NCI-H2081 (cell line): ENCODE data around the gene HIPK4.

Source experiments
- DNase-seq, 2 experiments: peaks; one replicate each; lab custom pipeline; 2025; lab: John Stamatoyannopoulos, UW

The HIPK4 gene

GRCh38 chr19:40365613-40366401 is 24.2 kb downstream of the HIPK4 start:
- DNase-seq: no peak

DNA sequence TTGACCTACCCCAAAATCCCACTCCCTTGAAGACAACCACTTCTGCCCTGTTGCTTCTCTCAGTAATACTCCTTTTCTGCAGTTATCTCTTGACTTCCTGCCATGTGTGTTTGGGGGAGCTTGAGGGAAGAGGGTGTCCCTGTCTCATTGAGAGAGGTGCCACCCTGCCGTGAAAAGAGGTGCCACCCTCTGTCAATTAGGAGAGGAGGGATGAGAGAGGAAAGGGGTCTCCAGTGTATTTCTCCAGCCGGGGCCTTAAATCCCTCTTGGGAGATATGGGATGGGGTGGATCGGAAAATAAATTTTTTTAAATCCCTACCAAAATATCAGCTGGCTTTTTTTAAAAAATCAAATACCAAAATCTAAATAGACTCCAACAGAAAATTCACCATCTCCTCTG is 25.0 kb downstream of the HIPK4 start:
- no peak for DNase-seq

- no peak for DNase-seq
Measured at GRCh38 chr19:40363069-40363468, 26.9 kb downstream of the HIPK4 start.

GRCh38 chr19:40362160-40362559 is 27.8 kb downstream of the HIPK4 start:
- DNase-seq: no peak

DNA sequence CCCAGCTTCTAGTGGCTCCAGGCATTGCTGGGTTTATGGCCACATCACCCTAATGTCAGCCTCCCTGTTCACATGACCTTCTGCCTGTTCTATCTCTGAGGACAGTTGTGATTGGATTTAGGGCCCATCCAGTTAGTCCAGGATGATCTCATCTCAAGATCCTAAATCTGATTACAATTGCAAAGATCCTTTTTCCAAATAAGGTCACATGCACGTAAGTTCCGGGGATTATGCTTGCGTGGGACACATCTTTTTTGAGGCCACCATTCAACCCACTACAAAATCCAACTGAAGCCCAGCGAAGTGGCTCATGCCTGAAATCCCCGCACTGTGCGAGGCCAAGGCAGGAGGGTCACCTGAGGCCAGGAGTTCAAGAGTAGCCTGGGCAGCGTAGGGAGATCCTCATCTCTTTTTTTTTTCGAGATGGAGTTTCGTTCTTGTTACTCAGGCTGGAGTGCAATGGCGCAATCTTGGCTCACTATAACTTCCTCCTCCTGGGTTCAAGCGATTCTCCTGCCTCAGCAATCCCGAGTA is 29.2 kb downstream of the HIPK4 start:
- no peak for DNase-seq

DNA sequence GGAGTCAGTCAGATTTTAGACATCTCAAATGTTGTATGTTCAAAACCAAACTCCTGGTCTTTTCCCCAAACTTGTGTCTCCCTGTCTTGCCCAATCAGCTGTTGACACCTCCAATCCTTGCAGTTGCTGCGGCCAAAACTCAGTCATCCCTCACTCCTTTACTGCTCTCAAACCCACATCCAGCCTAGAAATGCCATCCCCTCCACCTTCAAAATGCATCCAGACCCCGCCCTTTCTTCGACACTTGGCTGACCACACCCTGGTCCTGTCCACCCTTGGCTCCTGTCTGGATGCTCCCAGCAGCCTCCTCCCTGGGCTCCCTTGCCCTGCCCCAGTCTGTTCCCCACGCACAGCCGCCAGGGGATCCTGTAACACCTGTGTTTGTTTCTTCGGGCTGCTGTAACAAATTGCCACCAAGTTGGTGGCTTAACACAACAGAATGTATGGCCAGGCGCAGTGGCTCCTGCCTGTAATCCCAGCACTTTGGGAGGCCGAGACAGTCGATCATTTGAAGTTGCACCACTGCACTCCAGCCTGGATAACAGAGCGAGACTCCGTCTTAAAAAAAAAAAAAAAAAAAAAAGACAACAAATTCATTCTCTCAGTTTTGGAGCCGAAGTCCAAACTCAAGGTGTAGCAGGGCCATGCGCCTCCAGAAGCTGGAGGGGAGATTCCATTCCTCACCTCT is 29.8 kb downstream of the HIPK4 start:
- DNase-seq: no peak

DNA sequence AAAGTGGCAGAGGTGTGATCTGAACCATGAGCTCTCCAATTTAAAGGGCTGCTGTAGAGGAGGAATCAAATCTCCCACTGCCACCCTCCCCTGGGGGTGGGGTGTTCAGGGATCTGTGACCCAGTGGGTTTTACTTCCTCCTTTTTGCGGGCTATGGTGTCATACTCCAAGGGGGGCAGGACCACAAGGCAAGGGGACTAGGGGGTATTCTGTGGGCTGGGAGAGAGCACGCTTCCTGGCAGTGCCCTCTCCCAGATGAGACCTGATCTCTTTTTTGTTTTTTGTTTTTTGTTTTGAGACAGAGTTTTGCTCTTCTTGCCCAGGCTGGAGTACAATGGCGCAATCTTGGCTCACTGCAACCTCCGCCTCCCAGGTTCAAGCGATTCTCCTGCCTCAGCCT is 31.2 kb downstream of the HIPK4 start:
- no peak for DNase-seq

GRCh38 chr19:40357640-40358039 is 32.3 kb downstream of the HIPK4 start:
- no peak for DNase-seq

DNA sequence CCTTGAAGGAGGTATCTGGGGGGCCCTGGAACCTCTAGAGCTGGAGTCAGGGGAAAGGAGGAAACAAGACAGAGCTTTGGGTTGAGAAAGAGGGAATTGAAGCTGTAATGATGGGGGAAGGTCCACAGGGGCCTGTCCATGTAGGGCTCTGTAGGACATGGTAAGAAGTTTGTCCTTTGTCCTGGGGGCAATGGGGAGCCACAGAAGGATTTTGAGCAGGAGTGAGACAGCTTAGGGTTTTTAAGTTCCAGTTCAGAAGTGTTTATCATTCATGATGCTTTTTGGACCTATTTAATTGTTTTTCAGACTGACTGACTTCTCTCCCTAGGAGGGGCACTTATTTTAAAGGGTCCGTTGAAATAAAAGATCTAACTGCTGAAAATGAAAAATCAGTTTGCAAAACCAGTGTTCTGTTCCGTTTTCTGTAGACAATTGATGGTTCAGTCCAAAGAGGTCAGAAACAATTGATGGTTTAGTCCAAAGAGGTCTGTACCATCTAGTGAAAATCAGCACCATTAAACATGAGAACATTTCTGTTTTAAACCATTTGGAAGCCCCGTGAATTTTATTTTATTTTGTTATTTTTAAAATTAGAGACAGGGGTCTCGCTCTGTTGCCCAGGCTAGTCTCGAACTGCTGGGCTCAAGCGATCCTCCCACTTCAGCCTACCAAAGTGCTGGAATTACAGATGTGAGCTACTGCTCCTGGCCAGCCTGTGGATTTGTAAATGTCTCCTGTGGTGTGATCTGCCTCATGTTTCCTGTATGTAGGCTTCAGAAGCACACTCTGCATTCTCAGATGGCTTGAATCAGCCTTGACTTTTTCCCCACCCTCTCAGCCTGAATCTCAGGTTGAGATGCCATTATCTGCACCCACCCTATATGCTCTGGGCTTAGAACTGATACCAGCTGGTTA is 33.0 kb downstream of the HIPK4 start:
- DNase-seq: no peak

DNA sequence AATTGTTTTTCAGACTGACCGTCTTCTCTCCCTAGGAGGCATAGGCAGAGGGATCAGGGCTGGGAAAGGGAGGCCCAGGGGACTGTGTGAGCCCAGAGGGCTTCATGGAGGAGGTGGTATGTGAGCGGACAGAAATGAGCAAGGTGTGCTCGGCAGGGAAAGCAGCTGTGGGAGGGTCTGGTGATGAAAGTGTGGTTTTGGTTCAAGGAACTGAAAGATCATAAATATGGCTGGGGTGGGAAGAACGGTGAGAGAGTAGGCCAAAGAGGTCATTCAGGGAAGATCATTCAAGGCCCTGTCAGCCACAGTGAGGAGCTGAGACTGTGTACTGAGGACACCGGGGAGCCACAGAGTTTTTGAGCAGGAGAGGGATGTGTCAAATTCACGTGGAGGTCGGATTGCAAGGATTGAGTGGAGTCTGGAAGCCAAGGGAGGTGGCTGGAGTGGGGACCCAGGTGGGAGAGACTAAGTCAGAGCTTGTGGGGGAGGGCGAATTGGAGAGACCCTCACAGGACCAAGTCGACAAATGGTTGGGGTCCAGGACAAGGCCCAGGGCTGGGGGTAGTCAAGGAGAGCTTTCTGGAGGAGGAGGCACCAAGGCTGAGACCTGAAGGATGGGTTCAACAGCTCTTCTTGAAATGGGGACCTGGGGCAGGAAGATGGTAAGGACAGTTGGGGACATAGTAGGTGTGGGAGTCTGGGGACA is 33.9 kb downstream of the HIPK4 start:
- no peak for DNase-seq

DNA sequence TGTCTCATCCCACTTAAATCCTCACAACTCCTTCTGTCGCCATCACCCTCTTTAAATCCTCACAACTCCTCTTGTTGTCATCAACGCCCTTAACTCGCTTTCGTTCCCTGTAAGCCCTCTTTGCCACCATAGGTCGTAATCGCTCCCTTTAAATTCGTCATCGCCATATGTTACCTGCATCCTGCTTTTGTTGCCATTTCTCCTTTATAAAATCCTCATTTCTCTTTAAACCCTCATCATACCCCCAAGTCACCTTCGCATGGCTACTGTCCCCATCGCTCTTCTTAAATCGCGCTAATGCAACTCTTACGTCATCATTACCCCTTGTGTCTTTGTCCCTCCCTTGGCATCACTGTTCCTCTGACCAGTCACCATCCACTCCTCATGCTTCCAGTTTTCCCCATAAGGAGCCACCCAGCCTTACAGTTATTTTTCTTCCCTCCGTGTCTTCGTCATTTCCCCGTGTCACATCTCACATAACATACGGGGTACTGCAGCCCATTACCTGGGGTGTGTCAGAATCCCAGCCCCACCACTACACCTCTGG is 40.9 kb downstream of the HIPK4 start:
- DNase-seq: peak; percentile 20 to 55

GRCh38 chr19:40348125-40348913 is 41.7 kb downstream of the HIPK4 start, which contains the start of the genes C19orf47 and PLD3:
Gene C19orf47 (minus strand): TSS chr19:40348397. CDS start chr19:40341857, 6,540 bp downstream.
Gene PLD3 (plus strand): TSS chr19:40348695. CDS start chr19:40366484, 17,789 bp downstream.
- peak; percentile 99 for DNase-seq

GRCh38 chr19:40344422-40344821 is 45.6 kb downstream of the HIPK4 start:
- no peak for DNase-seq

DNA sequence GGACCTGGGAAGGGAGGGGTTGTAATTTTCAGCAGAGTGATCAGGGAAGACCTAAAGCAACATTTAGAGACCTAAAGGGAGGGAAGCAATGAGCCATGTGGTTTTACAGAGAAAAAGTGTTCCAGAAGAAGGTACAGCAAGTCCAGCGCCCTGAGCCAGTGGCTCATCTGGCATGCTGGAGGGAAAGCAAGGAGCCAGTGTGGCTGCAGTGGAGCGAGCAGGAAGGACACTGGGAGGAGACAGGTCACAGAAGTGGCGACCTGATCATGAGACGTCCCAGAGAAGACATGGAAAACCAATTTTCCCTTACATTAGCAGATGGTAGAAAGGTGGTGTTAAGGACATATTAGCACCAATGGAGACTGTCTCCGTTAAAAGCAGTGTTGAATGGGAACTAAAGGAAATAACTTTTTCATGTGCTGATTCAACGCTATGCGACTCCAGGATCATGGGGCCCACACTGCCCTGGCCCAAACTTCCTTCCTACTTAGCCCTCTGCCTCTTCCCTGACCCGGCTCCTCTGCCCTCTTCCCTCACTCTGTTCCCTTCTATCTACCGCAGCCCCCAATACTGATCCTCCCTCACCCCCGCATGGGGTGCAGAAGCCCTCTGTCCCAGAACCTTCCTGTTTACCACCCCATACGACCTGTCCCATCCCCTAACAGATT is 47.2 kb downstream of the HIPK4 start:
- no peak for DNase-seq

GRCh38 chr19:40341601-40342482 is 48.1 kb downstream of the HIPK4 start:
- DNase-seq: no peak

DNA sequence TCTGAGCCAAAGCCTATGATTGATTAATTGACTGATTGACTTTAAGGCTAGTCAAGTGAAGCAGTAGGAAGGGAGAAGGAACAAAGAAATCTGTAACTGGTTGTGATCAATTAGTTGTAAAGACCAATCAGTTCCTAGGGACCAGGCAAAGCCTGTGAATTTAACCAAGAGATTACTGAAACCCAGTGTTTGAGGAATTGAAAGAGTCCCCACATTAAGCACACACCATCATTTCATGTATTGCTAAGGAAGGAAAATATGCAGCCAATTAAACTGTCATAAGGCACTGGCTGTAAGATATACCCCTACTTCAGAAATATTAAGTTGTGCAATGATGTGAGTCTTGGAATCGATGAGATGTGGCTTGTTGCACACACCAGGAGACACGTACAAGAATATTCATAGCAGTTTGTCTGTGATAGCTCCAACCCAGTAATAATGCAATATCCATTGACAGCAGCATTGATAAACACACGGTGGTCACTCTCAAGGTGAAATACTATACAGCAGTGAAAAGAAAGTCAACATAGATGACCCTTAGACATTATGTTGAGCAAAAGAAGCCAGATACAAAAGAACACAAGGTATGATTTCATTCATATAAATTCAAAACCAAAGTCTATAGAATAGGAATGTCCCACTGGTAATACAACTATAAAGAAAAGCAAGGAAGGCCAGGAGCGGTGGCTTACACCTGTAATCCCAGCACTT is 50.8 kb downstream of the HIPK4 start:
- DNase-seq: no peak

- DNase-seq: no peak
Measured at GRCh38 chr19:40337594-40337993, 52.4 kb downstream of the HIPK4 start.

DNA sequence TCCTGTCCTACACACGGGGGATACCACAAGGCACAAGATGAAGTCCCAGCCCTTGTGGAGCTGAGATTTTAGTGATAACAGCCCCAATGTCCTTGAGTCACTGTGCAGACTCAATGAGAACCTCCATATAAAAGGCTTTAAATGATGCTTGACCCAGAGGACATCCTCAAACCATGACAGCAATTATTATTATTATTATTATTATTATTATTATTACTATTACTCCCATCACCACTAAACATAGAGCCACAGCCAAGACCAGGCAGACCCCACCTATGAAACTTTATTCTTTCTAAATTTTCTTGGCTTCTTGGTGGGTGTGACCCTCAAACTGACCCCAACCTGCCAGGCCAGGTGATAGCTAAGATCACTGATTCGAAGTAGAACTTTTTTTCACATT is 52.9 kb downstream of the HIPK4 start:
- no peak for DNase-seq
